GM23248 (cell line): ENCODE data around the gene KCNG4.

Experiments
- EZH2 ChIP-seq: fragments of 200-600 bp; sonication (generic); IDR thresholded peaks from 2 replicates; pipeline ENCODE4 v1.6.1; 2018; ENCODE audit warnings: antibody characterized with exemption, mild to moderate bottlenecking; ENCODE audit not compliant: insufficient read depth, poor library complexity, severe bottlenecking
- EZH2phosphoT487 ChIP-seq: fragments of 200-600 bp; sonication (generic); IDR thresholded peaks from 2 replicates; pipeline ENCODE4 v1.6.1; 2018; ENCODE audit warnings: antibody characterized with exemption, moderate library complexity, mild to moderate bottlenecking, low read depth; ENCODE audit not compliant: insufficient read depth

- TF ChIP-seq EZH2phosphoT487 (no peak), EZH2 (no peak)
Observed at GRCh38 chr16:84246679-84247077, 6.9 kb upstream of the KCNG4 start.
